ENCODE measurements around the gene LMAN1. TPM values are rescaled to one million over a fixed set of nuclear protein-coding genes. Genes with fewer than 3 reads are reported as not detected.

Gene LMAN1
- total RNA-seq, 1 experiment from 2014 or later = 40.6 TPM

DNA sequence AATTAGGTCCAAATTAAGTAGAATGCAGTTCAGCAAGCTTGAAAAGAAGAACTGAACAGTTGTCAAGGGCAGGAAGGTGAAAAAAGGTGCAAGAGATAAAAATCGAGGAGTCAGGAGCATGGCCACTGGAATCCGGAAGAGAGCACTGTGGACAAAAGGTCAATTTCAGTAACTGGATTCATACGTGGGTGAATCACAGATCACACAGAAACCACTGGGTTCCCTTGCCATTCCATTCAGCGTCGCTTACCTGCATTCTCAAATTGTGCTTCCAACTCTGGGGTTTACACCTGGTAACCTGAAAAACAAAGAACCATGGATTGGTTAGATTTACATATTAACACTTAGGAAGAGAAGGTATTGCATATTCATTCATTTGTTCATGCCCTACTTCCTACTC is 21.6 kb upstream of the LMAN1 start:
- POLR2A ChIA-PET = no interaction called here
- Mint-ChIP-seq H3K27ac (ENCODE audit: unreplicated experiment) (no peak overlapping the region), H3K27me3 (ENCODE audit: insufficient read depth, unreplicated experiment) (peaks cover 19% of the 10 kb centered on the region), H3K36me3 (ENCODE audit: insufficient read depth, unreplicated experiment) (no peaks in the 10 kb centered on the region), H3K9me3 (ENCODE audit: unreplicated experiment) (no peaks in the 10 kb centered on the region), H3K4me3 (ENCODE audit: unreplicated experiment) (no peak overlapping the region), H3K4me1 (ENCODE audit: low read depth, unreplicated experiment) (no peaks in the 10 kb centered on the region)
- Histone ChIP-seq H3K27me3 (replicated peaks; ENCODE audit: control insufficient read depth, insufficient read depth, low read length) (no peaks in the 10 kb centered on the region), H3K36me3 (ENCODE audit: control insufficient read depth, insufficient read depth, low read length) (no peaks in the 10 kb centered on the region), H3K4me1 (no peaks in the 10 kb centered on the region), H3K4me3 (ENCODE audit: low read depth, low read length) (no peak overlapping the region), H3K9me3 (no peaks in the 10 kb centered on the region)
- intact Hi-C loops (cut with micrococcal nuclease; ENCODE audit: unreplicated experiment) = no loop called here
- CTCF ChIA-PET = no interaction called here
- TF ChIP-seq, protein P1, sequence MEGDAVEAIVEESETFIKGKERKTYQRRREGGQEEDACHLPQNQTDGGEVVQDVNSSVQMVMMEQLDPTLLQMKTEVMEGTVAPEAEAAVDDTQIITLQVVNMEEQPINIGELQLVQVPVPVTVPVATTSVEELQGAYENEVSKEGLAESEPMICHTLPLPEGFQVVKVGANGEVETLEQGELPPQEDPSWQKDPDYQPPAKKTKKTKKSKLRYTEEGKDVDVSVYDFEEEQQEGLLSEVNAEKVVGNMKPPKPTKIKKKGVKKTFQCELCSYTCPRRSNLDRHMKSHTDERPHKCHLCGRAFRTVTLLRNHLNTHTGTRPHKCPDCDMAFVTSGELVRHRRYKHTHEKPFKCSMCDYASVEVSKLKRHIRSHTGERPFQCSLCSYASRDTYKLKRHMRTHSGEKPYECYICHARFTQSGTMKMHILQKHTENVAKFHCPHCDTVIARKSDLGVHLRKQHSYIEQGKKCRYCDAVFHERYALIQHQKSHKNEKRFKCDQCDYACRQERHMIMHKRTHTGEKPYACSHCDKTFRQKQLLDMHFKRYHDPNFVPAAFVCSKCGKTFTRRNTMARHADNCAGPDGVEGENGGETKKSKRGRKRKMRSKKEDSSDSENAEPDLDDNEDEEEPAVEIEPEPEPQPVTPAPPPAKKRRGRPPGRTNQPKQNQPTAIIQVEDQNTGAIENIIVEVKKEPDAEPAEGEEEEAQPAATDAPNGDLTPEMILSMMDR (IDR thresholded peaks at IDR 0.05; ENCODE audit: insufficient read depth in 1 of 2, low read depth in 1 of 2, low read length in 1 of 2, severe bottlenecking in 1 of 2, unreplicated experiment in 1 of 2) = no peak
- BruUV-seq (replicated peaks) = no TSS peak
- no peak for DNase-seq

DNA sequence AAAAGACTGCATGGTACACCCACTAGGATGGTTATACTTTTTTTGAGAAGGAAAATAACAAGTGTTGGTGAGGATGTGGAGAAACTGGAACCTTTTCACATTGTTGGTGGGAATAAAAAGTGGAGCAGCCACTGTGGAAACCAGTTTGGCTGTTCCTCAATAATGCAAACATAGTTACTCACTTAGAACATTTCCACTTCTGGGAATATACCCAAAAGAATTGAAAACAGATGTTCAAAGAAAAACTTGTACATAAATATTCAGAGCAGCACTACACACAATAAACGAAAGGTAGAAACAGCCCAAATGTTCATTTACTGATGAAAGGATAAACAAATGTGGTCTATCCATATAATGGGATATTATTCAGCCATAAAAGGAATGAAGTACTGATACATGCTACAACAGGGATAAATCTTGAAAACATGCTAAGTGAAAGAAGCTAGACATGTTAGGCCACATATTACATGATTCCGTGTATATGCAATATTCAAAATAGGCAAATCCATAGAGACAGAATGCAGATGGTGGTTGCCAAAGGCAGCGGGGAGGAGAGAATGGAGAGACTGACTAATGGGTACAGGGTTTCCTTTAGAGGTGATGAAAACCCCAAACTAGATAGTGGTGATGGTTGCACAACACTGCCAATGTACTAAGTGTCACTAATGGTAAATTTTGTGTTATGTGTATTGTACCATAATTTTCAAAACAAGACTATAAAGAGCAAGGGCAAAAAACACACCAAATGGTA is 20.9 kb upstream of the LMAN1 start:
- ChIA-PET CTCF (no interaction called here), POLR2A (no interaction called here)
- Histone ChIP-seq H3K4me3 (ENCODE audit: low read depth, low read length) (no peak overlapping the region), H3K4me1 (no peaks in the 10 kb centered on the region), H3K36me3 (ENCODE audit: control insufficient read depth, insufficient read depth, low read length) (no peaks in the 10 kb centered on the region), H3K27me3 (replicated peaks; ENCODE audit: control insufficient read depth, insufficient read depth, low read length) (no peaks in the 10 kb centered on the region), H3K9me3 (no peaks in the 10 kb centered on the region)
- no peak for DNase-seq
- no peak overlapping the region for H3K27ac Mint-ChIP-seq (ENCODE audit: unreplicated experiment)
- peaks cover 19% of the 10 kb centered on the region for H3K27me3 Mint-ChIP-seq (ENCODE audit: insufficient read depth, unreplicated experiment)
- no peak overlapping the region for H3K4me3 Mint-ChIP-seq (ENCODE audit: unreplicated experiment)
- no peaks in the 10 kb centered on the region for H3K36me3 Mint-ChIP-seq (ENCODE audit: insufficient read depth, unreplicated experiment)
- no peaks in the 10 kb centered on the region for H3K4me1 Mint-ChIP-seq (ENCODE audit: low read depth, unreplicated experiment)
- TF ChIP-seq, protein P1 (IDR thresholded peaks at IDR 0.05; ENCODE audit: insufficient read depth in 1 of 2, low read depth in 1 of 2, low read length in 1 of 2, severe bottlenecking in 1 of 2, unreplicated experiment in 1 of 2) = no peak
- no peaks in the 10 kb centered on the region for H3K9me3 Mint-ChIP-seq (ENCODE audit: unreplicated experiment)
- intact Hi-C loops (cut with micrococcal nuclease; ENCODE audit: unreplicated experiment) = no loop called here
- BruUV-seq (replicated peaks) = no TSS peak

DNA sequence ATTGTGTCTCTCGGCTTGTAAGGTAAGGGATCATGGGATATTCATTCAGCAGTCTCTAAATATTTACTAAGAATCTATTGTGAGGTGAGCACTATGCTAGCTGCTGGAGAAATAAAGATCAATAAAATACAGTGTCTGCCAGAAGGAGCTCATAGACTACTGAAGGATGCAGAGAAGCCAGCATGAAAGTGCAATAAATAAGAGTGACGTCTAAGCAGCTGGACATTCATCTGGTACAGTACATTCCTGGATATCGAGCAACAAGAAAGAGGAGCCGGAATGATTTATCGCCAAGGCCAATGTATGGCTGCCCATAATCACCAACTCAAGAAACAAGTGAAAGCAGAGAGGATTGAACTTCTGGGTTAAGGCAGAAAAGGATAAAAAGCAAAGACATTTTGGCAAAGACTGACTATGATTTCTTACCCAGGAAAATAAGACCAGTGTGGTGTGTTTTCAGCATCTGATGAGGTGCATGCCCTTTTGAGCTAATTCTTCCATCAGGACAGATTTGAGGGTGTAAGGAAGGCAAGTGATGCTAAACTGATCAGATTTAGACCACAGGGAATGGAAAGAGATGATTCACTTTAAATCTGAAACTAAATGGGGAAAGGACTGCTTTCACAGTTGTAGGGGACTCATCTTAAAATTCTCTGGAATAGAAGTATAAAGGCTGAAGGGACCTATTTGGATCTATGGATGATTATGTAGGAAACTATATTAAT is 18.7 kb upstream of the LMAN1 start:
- Histone ChIP-seq H3K36me3 (ENCODE audit: control insufficient read depth, insufficient read depth, low read length) (no peaks in the 10 kb centered on the region), H3K4me3 (ENCODE audit: low read depth, low read length) (no peak overlapping the region), H3K4me1 (no peaks in the 10 kb centered on the region), H3K27me3 (replicated peaks; ENCODE audit: control insufficient read depth, insufficient read depth, low read length) (no peaks in the 10 kb centered on the region), H3K9me3 (no peaks in the 10 kb centered on the region)
- Mint-ChIP-seq H3K27ac (ENCODE audit: unreplicated experiment) (no peak overlapping the region), H3K4me1 (ENCODE audit: low read depth, unreplicated experiment) (no peaks in the 10 kb centered on the region), H3K36me3 (ENCODE audit: insufficient read depth, unreplicated experiment) (no peaks in the 10 kb centered on the region), H3K4me3 (ENCODE audit: unreplicated experiment) (no peak overlapping the region), H3K27me3 (ENCODE audit: insufficient read depth, unreplicated experiment) (peaks cover 19% of the 10 kb centered on the region), H3K9me3 (ENCODE audit: unreplicated experiment) (no peaks in the 10 kb centered on the region)
- no peak for DNase-seq
- intact Hi-C loops (cut with micrococcal nuclease; ENCODE audit: unreplicated experiment) = no loop called here
- TF ChIP-seq, protein P1 (IDR thresholded peaks at IDR 0.05; ENCODE audit: insufficient read depth in 1 of 2, low read depth in 1 of 2, low read length in 1 of 2, severe bottlenecking in 1 of 2, unreplicated experiment in 1 of 2) = no peak
- BruUV-seq (replicated peaks) = no TSS peak
- ChIA-PET POLR2A (no interaction called here), CTCF (no interaction called here)

Data from Caco-2 (cell line).